B cell (primary cell): ENCODE data around the gene ARSA. TPM values are rescaled to one million over a fixed set of nuclear protein-coding genes. Genes with fewer than 3 reads are reported as not detected.

Source experiments
- ATAC-seq: fragments of 200-7000 bp; cut with Tn5 transposase; one replicate; pipeline ENCODE4 v1.10.0; 2021; ENCODE audit warnings: low read depth, mild to moderate bottlenecking, moderate number of reproducible peaks, moderate library complexity
- CTCF ChIA-PET: fragments of 350-600 bp; sonication (Branson Sonifier 250); formaldehyde crosslinking; loops from one replicate; lab custom pipeline; 2021; ENCODE audit warnings: antibody characterized with exemption, inconsistent platforms; lab: Charles Lee
- POLR2A ChIA-PET: fragments of 350-600 bp; sonication (Branson Sonifier 250); formaldehyde crosslinking; loops from one replicate; lab custom pipeline; 2021; ENCODE audit warnings: antibody characterized with exemption; lab: Charles Lee
- DNase-seq: peaks from one replicate; pipeline ENCODE4 v3.0.0; 2013
- H2AFZ ChIP-seq: 2 replicates; pipeline ENCODE4 v1.6.1; 2012; ENCODE audit warnings: mild to moderate bottlenecking, low read depth, low read length; ENCODE audit not compliant: insufficient read depth, poor library complexity, severe bottlenecking
- H3K27ac ChIP-seq, 2 donors: 1 replicate in 1 of 2; 2 replicates in 1 of 2; pipeline ENCODE4 v1.5.1; 2012 to 2013; ENCODE audit warnings: low read length in 2 of 2, mild to moderate bottlenecking in 2 of 2, moderate library complexity in 1 of 2
- H3K27me3 ChIP-seq, 4 experiments: fragments of 200-600 bp in 1 of 4; sonication (generic) in 1 of 4; replicated peaks in 1 of 4; 1 replicate in 2 of 4; 2 replicates in 2 of 4; pipeline versions ENCODE4 v1.6.1 to v1.7.0; 2013 to 2016; ENCODE audit warnings: low read length in 3 of 4, mild to moderate bottlenecking in 2 of 4, mixed read lengths in 1 of 4, moderate library complexity in 1 of 4; ENCODE audit not compliant: insufficient read depth in 4 of 4, control insufficient read depth in 3 of 4; ENCODE audit errors: control extremely low read depth in 1 of 4
- H3K36me3 ChIP-seq, 2 experiments: replicated peaks in 1 of 2; 1 replicate in 1 of 2; 2 replicates in 1 of 2; pipeline versions ENCODE4 v1.6.1 to v1.7.1; 2013; ENCODE audit warnings: low read length in 1 of 2; ENCODE audit not compliant: insufficient read depth in 2 of 2, control insufficient read depth in 1 of 2; ENCODE audit errors: control extremely low read depth in 1 of 2, extremely low read depth in 1 of 2
- H3K4me1 ChIP-seq, 2 donors: fragments of 200-600 bp in 1 of 2; sonication (generic) in 1 of 2; 1 replicate in 1 of 2; 2 replicates in 1 of 2; pipeline versions ENCODE4 v1.5.1 to v1.6.1; 2013 to 2017; ENCODE audit warnings: low read length in 2 of 2; ENCODE audit not compliant: control insufficient read depth in 2 of 2, insufficient read depth in 2 of 2
- H3K4me2 ChIP-seq: replicated peaks from 2 replicates; pipeline ENCODE3; 2012; ENCODE audit warnings: mild to moderate bottlenecking, low read depth, low read length; ENCODE audit not compliant: poor library complexity, severe bottlenecking
- H3K4me3 ChIP-seq, 5 experiments: fragments of 200-600 bp in 1 of 5; sonication (generic) in 1 of 5; 1 replicate in 3 of 5; 2 replicates in 2 of 5; pipeline versions ENCODE4 v1.5.1 to v1.7.0; 2011 to 2016; ENCODE audit warnings: low read length in 4 of 5, mild to moderate bottlenecking in 4 of 5, low read depth in 2 of 5, control low read depth in 1 of 5, moderate library complexity in 1 of 5; ENCODE audit not compliant: insufficient read depth in 1 of 5; ENCODE audit errors: control extremely low read depth in 1 of 5, extremely low read depth in 1 of 5
- H3K79me2 ChIP-seq: fragments of 200-600 bp; sonication (generic); one replicate; pipeline ENCODE4 v1.6.0; 2016; ENCODE audit warnings: low read length; ENCODE audit not compliant: control insufficient read depth, insufficient read depth
- H3K9ac ChIP-seq: fragments of 200-600 bp; sonication (generic); 2 replicates; pipeline ENCODE4 v1.6.1; 2017; ENCODE audit warnings: mild to moderate bottlenecking, low read length, moderate library complexity
- H3K9me3 ChIP-seq, 3 donors: one replicate each; pipeline versions ENCODE4 v1.6.1 to v1.7.1; 2013; ENCODE audit warnings: low read length in 2 of 3; ENCODE audit not compliant: control insufficient read depth in 2 of 3, insufficient read depth in 1 of 3; ENCODE audit errors: control extremely low read depth in 1 of 3
- H4K20me1 ChIP-seq: 2 replicates; pipeline ENCODE4 v1.6.0; 2012; ENCODE audit warnings: mild to moderate bottlenecking, low read length; ENCODE audit not compliant: insufficient read depth, control insufficient read depth, poor library complexity, severe bottlenecking
- H3K27ac Mint-ChIP-seq: one replicate; pipeline ENCODE4 v1.8.0; 2021; ENCODE audit warnings: mixed read lengths
- H3K27me3 Mint-ChIP-seq: one replicate; pipeline ENCODE4 v1.8.0; 2021; ENCODE audit warnings: mixed read lengths
- H3K4me1 Mint-ChIP-seq: one replicate; pipeline ENCODE4 v1.8.0; 2021; ENCODE audit warnings: mixed read lengths
- H3K4me3 Mint-ChIP-seq: one replicate; pipeline ENCODE4 v1.8.0; 2021; ENCODE audit warnings: mixed read lengths
- H3K9me3 Mint-ChIP-seq: one replicate; pipeline ENCODE4 v1.8.0; 2022; ENCODE audit warnings: mixed read lengths; ENCODE audit not compliant: insufficient read depth
- EZH2 ChIP-seq: IDR thresholded peaks from 2 replicates; pipeline ENCODE4 v1.6.1; 2012; ENCODE audit warnings: borderline replicate concordance, low read depth, mild to moderate bottlenecking, moderate library complexity, low read length; ENCODE audit not compliant: insufficient read depth, poor library complexity, severe bottlenecking
- WGBS: methylation state at CpG from one replicate; pipeline ENCODE4 v1.1.5; 2013; ENCODE audit warnings: missing lambda C conversion rate; ENCODE audit not compliant: insufficient coverage; 5-methylcytosine and 5-hydroxymethylcytosine counted together
- intact Hi-C: fragments of 100-400 bp; cut with micrococcal nuclease; formaldehyde crosslinking; loops from one replicate; pipeline ENCODE4 v1.10.0; 2022
- polyA plus RNA-seq: library from polyadenylated mRNA; depleted of rRNA; stranded (reverse); fragments of >200 nt; gene quantifications from 2 replicates; pipeline ENCODE4 v1.2.3, GENCODE V29; 2012
- total RNA-seq, 2 donors: library from RNA; stranded (reverse); fragments of 120-200 nt in 1 of 2; gene quantifications; 1 replicate in 1 of 2; 2 replicates in 1 of 2; pipeline versions ENCODE4 v1.2.3 to v1.2.4, GENCODE V29; 2013 to 2022
- TF ChIP-seq, protein P1 (sequence below): fragments of 200-600 bp; IDR thresholded peaks from one replicate; pipeline ENCODE4 v1.8.0; 2022; ENCODE audit warnings: antibody characterized with exemption, mild to moderate bottlenecking

ARSA gene
- total and polyA plus RNA-seq, 2 donors (not counting 1 experiment from before 2014, with no cell fraction given), result 82.0 to 128 TPM

DNA sequence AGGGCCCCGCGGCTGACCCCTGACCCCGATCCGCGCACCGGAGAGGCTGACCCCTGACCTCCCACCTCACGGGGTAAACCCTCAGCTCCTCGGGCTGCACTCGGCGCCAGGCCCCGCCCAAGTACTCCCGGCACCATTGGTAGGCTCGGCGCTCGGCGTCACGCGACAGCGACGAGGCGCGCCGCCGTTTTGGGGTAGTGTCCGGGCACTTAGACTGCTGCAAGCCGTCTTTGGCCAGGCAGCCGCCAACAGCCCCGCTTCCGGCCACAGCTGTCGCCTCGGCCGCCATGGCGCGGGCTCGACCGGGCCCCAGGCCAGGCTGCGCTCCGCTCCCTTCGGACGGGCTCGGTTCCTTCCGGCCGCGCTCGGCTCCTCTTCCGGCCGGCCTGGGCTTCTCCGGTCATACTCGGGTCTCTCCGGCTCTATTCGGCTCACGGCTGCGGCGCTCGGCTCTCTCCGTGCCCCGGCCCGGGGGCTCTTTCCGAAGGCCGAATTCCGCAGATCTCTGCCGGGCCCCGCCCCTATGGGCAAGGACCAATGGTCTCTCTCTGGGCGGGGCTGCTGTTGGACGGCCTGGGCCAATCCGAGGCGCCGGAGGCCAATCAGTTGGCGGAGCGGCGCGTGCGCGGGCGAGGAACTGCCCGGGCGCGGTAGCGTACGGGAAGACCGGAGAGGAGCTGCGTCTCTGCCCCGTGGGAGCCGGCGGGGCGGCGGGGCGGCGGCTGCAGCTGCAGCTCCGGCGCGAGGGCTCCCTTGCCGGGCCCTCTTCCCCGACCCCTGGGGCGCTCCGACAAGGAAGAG, 45.3 kb downstream of the ARSA start, which contains the start of gene CHKB:
Gene CHKB (minus strand): TSS at position 357 of the 801 bp plus-strand sequence. CDS start 68 bp downstream, at position 289.
- Histone ChIP-seq H3K27ac (peak within 1 kb of the TSS; percentile 82 to 96), H3K27me3 (no peaks in the 10 kb centered on the region), H3K4me3 (peak within 1 kb of the TSS; percentile 58 to 91 (median 80)), H3K9ac (peak within 1 kb of the TSS; percentile 84), H3K4me1 (peaks cover 14 to 19% of the 10 kb centered on the region in 2 donors), H3K9me3 (no peaks in the 10 kb centered on the region), H2AFZ (peak within 1 kb of the TSS; percentile 90), H4K20me1 (peaks cover 25% of the 10 kb centered on the region), H3K4me2 (peak within 1 kb of the TSS; percentile 84), H3K36me3 (peaks cover 0 to 17% of the 10 kb centered on the region in 2 experiments), H3K79me2 (peaks cover 12% of the 10 kb centered on the region)
- CTCF ChIA-PET, result interaction anchor here (1.0 to 1.9 kb wide), 5 partner anchors 19 to 57 kb away, joined by 3 to 6 read pairs (median 5); partner anchors contain the start of genes SCO2 and SYCE3
- no peaks in the 10 kb centered on the region for H3K27me3 Mint-ChIP-seq
- H3K4me3 Mint-ChIP-seq, result peak within 1 kb of the TSS; percentile 89
- WGBS, result under 1% methylated on average over 96 of the region's 96 CpGs
- intact Hi-C loops, result loop anchor here (1.0 to 5.0 kb wide), 8 partner anchors 20 to 330 kb away; partner anchors contain the start of genes ARSA, HDAC10, NCAPH2 and PPP6R2
- POLR2A ChIA-PET, result interaction anchor here (1.2 to 1.7 kb wide), 6 partner anchors 20 to 114 kb away, joined by 4 to 12 read pairs (median 6); partner anchors contain the start of genes LMF2, NCAPH2, SCO2 and SYCE3
- no peaks in the 10 kb centered on the region for H3K9me3 Mint-ChIP-seq
- peaks cover 24% of the 10 kb centered on the region for H3K4me1 Mint-ChIP-seq
- peak within 1 kb of the TSS; percentile 93 for H3K27ac Mint-ChIP-seq
- ATAC-seq, result peak; percentile 94
- TF ChIP-seq EZH2, result no peak
- TF ChIP-seq, protein P1, sequence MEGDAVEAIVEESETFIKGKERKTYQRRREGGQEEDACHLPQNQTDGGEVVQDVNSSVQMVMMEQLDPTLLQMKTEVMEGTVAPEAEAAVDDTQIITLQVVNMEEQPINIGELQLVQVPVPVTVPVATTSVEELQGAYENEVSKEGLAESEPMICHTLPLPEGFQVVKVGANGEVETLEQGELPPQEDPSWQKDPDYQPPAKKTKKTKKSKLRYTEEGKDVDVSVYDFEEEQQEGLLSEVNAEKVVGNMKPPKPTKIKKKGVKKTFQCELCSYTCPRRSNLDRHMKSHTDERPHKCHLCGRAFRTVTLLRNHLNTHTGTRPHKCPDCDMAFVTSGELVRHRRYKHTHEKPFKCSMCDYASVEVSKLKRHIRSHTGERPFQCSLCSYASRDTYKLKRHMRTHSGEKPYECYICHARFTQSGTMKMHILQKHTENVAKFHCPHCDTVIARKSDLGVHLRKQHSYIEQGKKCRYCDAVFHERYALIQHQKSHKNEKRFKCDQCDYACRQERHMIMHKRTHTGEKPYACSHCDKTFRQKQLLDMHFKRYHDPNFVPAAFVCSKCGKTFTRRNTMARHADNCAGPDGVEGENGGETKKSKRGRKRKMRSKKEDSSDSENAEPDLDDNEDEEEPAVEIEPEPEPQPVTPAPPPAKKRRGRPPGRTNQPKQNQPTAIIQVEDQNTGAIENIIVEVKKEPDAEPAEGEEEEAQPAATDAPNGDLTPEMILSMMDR, result no peak
- peak; percentile 98 for DNase-seq
